GM21786 (cell line): ENCODE measurements around the gene SGMS1.

Experiments used
- ATAC-seq: cut with Tn5 transposase; IDR thresholded peaks from one replicate; pipeline ENCODE4 v1.9.1; 2021; ENCODE audit not compliant: unreplicated experiment

The SGMS1 gene

GRCh38 chr10:50613150-50613549 is 10.6 kb downstream of the SGMS1 start:
- peak; percentile 42 for ATAC-seq

- ATAC-seq: no peak
Observed at GRCh38 chr10:50610368-50610767, 13.4 kb downstream of the SGMS1 start.

DNA sequence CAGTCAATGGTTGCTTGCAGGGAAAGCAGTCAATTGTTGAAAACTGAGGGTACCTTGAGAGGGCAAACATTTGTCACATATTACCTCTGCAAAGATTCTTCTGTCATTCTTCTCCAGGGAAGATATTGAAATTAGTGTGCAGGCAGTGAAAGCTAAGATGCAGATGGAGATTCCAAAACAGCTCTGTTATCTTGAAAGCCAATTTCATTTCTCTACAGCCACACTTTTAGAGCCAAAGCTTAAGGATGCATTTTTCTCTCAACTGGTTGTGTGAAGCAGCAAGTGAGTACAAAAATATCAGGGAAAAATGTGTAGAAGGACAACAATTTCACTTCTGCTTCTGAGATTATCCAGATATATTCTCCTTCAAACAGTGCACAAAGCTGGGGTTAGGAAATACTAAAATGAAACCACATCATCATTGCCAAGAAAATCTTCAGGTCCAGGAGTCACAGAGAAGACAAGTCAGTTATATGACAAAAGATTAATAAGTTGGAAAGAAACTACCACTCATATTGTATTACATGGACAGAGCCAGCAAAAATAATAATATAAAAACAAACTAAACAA is 16.3 kb downstream of the SGMS1 start:
- ATAC-seq: no peak

- ATAC-seq: no peak
Observed at GRCh38 chr10:50605951-50606270, 17.8 kb downstream of the SGMS1 start.

GRCh38 chr10:50605269-50605950 is 18.3 kb downstream of the SGMS1 start:
- ATAC-seq: peak; percentile 69

GRCh38 chr10:50604809-50605208 is 18.9 kb downstream of the SGMS1 start:
- no peak for ATAC-seq

DNA sequence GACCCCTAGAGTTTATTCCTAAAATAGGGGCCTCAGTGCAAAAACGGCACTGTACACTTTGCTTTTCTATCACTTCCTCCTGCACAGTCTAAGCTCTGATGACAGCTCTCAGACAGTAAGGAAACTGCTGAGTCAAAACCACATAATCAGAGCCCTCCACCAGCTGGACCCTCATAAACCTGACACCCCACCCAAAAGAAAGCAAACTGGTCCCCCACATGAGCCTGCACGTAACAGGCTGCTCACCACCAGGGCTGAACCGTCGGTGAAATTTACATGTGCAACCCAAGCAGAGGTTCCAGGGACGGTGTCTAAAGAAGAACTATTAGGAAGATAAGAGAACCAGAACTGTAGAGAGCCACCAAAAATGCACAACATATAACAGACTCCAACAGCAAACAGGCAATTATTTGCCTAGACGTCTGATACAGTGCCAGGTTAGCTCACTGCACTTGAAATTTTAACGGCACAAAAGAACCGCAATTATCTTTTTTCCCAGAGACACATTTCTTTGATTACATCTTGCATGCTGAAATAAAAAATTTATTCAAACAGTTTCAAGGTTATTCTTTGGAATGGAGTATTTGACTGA is 19.6 kb downstream of the SGMS1 start:
- peak; percentile 74 for ATAC-seq

GRCh38 chr10:50603151-50603850 is 20.5 kb downstream of the SGMS1 start:
- ATAC-seq: no peak

DNA sequence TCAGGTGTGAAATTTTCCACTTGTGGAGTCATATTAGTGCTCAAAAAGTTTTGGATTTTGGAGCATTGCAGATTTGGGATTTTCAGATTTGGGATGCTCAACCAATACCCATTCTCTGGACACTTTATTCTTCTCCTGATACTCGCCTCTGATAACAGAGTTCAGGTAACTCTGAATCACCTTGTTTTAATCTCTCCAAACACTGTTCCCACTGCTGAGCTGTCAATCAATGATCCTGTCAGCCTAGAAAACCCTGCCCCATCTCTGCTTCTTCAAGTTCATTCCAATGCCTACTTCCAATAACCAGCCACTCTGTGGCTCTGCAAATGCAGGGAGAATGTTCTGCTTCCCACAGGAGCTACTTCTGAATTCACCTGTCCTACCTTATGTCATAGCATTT is 21.8 kb downstream of the SGMS1 start:
- ATAC-seq: no peak

DNA sequence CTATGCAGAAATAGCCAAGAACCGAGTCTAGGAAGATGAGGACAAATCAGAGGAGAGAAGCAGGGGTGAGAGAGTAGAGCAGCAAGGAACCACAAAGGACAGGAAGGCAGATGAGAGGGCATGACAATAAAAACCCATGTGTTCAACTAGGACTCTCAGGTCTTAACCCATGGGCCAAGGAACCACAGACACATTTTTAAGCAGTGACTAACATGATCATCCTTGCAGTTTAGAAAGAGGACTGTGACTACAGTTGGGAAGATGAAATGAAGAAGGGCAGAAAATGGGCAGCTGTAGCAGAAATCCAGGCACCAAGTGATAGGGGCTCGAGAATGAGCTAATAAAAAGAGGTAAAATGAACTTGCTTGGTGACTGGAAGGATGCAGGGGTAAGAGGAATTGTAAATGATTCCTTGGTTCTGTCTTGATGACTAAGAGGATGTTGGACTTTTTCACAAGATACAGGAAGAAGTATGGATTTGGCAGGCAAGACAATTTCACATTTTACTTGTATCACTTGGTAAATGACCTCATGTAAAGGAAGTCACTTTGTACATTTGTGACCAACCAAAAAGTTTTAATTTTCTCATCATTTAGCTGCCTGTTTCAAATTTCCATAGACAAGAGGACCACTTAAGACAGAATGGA is 22.8 kb downstream of the SGMS1 start:
- ATAC-seq: no peak

DNA sequence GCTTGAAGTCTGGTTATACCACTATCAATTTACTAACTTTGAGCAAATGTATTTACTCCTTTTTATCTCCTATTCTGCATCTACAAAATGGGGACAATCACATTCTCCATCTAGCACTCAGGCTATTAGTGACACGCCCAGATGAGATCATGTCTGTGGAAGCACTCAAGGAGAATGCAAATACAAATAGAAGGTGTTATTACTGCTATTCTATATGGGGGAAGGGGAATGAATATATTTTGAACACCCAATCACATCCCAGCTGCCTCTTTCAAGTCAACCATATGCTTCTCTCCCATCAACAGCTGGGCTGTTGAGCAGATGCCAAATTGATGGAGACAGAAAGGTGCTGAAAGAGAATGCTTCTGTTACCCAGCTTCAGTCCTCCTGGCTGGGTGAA is 23.5 kb downstream of the SGMS1 start:
- no peak for ATAC-seq

DNA sequence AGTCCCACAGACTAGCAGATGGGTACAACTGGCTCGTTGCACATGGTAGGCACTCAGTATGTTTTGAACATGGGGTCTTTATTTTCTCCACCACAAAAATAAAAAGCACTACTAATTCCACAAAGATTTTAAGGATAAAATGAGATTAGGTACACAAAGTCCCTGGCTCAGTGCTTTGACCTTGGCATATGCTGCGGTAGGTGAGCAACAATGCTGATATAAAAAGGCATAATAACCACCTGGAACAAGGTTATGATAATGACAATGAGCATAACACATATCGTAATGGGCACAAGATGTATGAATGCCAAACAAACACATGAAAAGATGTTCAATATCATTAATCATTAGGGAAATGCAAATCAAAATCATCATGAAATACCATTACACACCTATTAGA is 26.9 kb downstream of the SGMS1 start:
- no peak for ATAC-seq

GRCh38 chr10:50596456-50596855 is 27.3 kb downstream of the SGMS1 start:
- ATAC-seq: no peak

GRCh38 chr10:50595785-50596184 is 28.0 kb downstream of the SGMS1 start:
- ATAC-seq: no peak

DNA sequence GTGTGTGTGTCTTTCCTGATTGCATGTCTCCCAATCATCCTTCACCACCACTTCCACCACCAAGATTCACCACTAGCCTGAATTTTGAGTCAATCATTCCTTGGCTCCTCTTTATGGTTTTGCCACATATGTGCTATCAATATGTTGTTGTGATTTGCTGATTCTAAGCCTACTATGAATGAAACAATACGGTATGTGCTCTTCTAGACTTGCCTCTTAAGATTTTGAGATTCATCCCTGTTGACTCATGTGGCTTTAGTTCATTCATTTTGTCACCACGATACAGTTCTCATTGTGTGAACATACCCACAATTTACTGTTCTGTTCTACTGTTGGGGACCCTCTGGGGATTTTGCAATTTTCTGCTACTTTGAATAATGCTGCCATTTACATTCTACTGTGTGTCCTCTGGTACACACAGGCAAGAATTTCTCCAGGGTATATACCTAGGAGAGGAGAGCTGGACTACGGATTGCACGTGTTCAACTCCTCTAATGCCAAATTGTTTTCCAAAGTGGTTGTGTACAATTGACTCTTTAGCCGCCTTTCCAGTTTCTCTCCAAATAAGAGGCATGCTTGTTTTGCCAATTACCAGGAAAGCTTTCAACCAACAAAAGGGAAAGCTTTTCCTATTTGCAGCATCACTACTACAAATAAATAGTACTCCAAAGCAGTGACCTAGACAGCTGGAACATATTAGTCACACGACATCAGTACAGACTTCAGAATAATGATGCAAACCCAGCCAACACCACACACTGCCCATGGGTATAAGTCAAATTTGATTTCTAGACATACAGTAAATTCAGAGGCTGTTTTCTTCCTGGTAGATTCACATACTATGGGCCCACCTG is 30.0 kb downstream of the SGMS1 start:
- ATAC-seq: no peak

- ATAC-seq: no peak
Observed at GRCh38 chr10:50592961-50593418, 30.8 kb downstream of the SGMS1 start.

DNA sequence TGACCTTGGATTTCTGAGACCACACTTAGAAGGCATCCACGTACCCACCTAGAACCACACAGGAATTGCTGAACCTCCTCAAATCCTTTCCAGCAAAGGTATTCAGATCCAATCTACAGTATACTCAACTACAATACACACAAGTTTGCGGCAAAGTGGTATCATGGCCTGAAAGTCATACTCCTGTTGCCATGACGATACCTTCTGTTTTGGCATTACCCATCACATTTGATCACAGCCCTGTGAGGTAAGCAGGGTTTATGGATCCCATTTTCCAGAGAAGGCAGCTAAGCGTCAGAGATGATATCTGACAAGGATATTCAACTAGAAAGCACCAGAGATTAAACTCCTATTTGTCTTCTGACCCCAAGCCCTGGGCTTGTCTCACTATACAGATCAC is 32.8 kb downstream of the SGMS1 start:
- no peak for ATAC-seq

DNA sequence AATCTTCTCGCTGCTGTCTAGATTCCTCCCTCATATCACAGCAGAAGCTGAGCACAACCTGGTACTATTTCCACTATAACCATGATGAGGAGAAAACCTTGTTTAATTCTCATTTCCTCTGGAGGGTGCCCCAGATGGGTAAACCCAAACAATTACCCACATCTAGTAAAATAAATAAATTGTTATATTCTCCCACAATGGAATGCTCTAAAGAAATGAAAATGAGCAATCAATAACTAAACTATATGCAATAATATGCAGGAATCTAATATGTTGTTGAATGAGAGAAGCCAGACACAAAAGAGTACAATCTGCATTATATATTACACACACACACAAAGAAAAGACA is 37.0 kb downstream of the SGMS1 start:
- ATAC-seq: no peak

DNA sequence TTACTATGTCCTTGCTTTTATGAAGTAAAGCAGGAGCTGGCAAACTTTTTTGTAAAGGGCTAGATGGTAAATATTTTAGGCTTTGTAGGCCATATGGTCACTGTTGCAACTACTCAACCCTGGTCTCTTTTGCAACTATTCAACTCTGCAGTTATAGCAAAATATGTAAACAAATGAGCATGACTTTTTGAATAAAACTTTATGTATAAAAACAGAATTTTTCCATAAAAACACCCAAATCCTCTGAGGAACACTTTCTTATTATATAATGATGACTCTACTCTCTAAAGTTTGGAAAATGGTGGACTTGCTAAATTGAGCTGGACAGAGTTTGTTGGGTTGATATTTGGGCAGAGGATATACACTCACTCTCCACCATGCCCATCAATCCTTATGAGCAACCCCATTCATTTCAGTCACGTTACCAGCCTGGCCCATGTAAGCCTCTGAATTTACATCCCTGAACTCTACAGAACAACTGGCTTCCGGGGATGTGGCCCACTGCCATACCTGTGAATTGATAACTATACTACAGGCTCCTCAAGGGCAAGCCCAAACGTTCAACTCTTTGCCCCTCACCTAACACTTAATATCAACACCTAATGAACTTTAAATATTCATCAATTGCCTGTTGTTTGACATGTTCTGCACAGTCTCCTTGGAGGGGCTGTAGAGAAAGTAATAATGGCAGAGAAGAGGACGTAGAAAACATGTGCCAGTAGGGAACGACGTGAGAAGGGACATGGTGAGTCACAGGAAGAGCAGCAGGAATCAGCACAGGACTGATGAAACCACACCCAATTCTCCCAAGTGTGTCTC is 37.6 kb downstream of the SGMS1 start:
- ATAC-seq: no peak
